Vagina (tissue), 2 donors: ENCODE results near the gene FBXW4. TPM values are rescaled to one million over a fixed set of nuclear protein-coding genes. Genes with fewer than 3 reads are reported as not detected.

Source experiments
- DNase-seq, 2 donors: peaks; one replicate each; pipeline ENCODE4 v3.0.0-alpha.2; 2017; ENCODE audit errors: extremely low spot score in 2 of 2
- H3K27ac ChIP-seq: fragments of 200-600 bp; sonication (generic); one replicate; pipeline ENCODE4 v1.5.1; 2019
- H3K27me3 ChIP-seq: fragments of 200-600 bp; sonication (generic); one replicate; pipeline ENCODE4 v1.5.1; 2019
- H3K36me3 ChIP-seq, 2 donors: fragments of 200-600 bp; sonication (generic); one replicate each; pipeline ENCODE4 v1.5.1; 2017 to 2019
- H3K4me1 ChIP-seq: fragments of 200-600 bp; sonication (generic); one replicate; pipeline ENCODE4 v1.5.1; 2019
- H3K4me3 ChIP-seq, 2 donors: fragments of 200-600 bp; sonication (generic); 1 replicate in 1 of 2; 2 replicates in 1 of 2; pipeline ENCODE4 v1.5.1; 2016 to 2019
- H3K9me3 ChIP-seq: fragments of 200-600 bp; sonication (generic); one replicate; pipeline ENCODE4 v1.5.1; 2019
- POLR2A ChIP-seq, 2 donors: fragments of 450-650 bp; IDR thresholded peaks; one replicate each; pipeline ENCODE4 v1.6.1; 2017; ENCODE audit warnings: antibody characterized with exemption in 2 of 2, mild to moderate bottlenecking in 2 of 2, moderate library complexity in 2 of 2
- POLR2AphosphoS5 ChIP-seq, 2 donors: sonication (generic); formaldehyde crosslinking; IDR thresholded peaks; one replicate each; pipeline ENCODE4 v1.9.0; 2017; ENCODE audit warnings: antibody characterized with exemption in 2 of 2, mild to moderate bottlenecking in 2 of 2, low read depth in 1 of 2; ENCODE audit not compliant: insufficient read depth in 1 of 2
- intact Hi-C: fragments of 100-400 bp; cut with DNase I; formaldehyde crosslinking; loops from one replicate; pipeline ENCODE4 v1.15.1; 2023
- total RNA-seq: library from RNA; depleted of rRNA; stranded (reverse); fragments of >200 nt; gene quantifications from one replicate; pipeline ENCODE4 v1.2.3, GENCODE V29; 2016
- TF ChIP-seq, protein P1 (sequence below), 3 experiments: fragments of 450-650 bp in 2 of 3; fragments of 200-600 bp in 1 of 3; sonication (generic) in 1 of 3; IDR thresholded peaks; one replicate each; pipeline ENCODE4 v1.5.1; 2017 to 2019; ENCODE audit warnings: antibody characterized with exemption in 3 of 3, mild to moderate bottlenecking in 2 of 3, moderate library complexity in 2 of 3

Gene FBXW4
- total RNA-seq, 1 donor from 2014 or later = 49.6 TPM

DNA sequence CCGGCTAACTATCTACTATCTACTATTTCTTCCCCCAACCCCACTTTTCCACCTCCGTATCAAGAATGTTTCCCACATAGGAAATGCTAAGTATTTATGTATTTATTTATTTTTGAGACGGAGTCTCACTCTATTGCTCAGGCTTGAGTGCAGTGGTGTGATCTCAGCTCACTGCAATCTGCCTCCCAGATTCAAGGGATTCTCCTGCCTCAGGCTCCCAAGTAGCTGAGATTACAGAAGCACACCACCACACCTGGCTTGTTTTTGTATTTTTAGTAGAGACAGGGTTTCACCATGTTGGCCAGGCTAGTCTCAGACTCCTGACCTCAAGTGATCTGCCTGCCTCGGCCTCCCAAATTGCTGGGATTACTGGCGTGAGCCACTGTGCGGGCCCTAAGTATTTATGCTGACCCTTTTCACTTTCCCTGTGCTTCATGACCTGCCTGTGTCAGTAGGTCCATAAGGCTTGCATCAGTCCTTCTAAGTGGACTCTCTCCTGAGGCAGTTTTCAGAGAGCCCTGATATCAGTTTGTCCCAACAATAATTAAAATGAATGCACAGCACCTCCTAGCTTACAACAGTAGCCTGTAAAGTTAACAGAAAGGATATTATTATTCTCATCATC lies 25.7 kb upstream of the FBXW4 start:
- Histone ChIP-seq H3K27me3 (no peaks in the 10 kb centered on the region), H3K27ac (no peak overlapping the region), H3K4me3 (no peak overlapping the region), H3K36me3 (no peaks in the 10 kb centered on the region), H3K4me1 (no peaks in the 10 kb centered on the region), H3K9me3 (no peaks in the 10 kb centered on the region)
- intact Hi-C loops = no loop called here
- DNase-seq = no peak
- TF ChIP-seq POLR2AphosphoS5 (IDR thresholded peaks at IDR 0.05; ENCODE audit: insufficient read depth in 1 of 2, low read depth in 1 of 2) (no peak), POLR2A (IDR thresholded peaks at IDR 0.05) (no peak)
- TF ChIP-seq, protein P1, sequence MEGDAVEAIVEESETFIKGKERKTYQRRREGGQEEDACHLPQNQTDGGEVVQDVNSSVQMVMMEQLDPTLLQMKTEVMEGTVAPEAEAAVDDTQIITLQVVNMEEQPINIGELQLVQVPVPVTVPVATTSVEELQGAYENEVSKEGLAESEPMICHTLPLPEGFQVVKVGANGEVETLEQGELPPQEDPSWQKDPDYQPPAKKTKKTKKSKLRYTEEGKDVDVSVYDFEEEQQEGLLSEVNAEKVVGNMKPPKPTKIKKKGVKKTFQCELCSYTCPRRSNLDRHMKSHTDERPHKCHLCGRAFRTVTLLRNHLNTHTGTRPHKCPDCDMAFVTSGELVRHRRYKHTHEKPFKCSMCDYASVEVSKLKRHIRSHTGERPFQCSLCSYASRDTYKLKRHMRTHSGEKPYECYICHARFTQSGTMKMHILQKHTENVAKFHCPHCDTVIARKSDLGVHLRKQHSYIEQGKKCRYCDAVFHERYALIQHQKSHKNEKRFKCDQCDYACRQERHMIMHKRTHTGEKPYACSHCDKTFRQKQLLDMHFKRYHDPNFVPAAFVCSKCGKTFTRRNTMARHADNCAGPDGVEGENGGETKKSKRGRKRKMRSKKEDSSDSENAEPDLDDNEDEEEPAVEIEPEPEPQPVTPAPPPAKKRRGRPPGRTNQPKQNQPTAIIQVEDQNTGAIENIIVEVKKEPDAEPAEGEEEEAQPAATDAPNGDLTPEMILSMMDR (IDR thresholded peaks at IDR 0.05) = no peak

DNA sequence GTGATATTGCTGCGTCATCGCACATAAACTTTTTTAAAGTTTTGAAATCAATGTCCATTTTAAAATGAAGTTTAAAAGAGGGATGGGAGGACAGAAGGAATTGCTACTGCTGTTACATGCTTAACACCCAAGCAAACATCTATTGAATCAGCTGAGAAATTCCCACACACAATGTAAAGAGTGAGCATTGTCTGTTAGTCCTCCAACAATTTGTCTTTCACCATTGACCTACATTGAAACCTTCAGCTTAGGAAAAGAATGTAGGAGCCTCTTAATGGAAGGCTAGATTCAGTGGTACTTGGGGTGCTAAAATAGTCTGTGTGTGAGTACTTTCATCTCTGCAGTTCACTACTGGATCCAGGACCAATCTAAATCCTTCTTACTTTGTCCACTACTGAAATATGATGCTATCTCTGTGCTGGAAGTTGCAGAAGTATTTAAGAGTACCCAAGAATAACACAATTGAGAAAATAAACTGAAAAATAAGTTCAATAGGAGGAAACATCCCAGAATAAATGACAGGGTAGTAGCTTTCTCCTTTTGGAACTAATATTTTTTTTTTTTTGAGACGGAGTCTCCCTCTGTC lies 23.8 kb upstream of the FBXW4 start:
- Histone ChIP-seq H3K27ac (no peak overlapping the region), H3K27me3 (no peaks in the 10 kb centered on the region), H3K9me3 (no peaks in the 10 kb centered on the region), H3K4me3 (no peak overlapping the region), H3K36me3 (no peaks in the 10 kb centered on the region), H3K4me1 (no peaks in the 10 kb centered on the region)
- DNase-seq = no peak
- intact Hi-C loops = no loop called here
- TF ChIP-seq POLR2AphosphoS5 (IDR thresholded peaks at IDR 0.05; ENCODE audit: insufficient read depth in 1 of 2, low read depth in 1 of 2) = no peak

DNA sequence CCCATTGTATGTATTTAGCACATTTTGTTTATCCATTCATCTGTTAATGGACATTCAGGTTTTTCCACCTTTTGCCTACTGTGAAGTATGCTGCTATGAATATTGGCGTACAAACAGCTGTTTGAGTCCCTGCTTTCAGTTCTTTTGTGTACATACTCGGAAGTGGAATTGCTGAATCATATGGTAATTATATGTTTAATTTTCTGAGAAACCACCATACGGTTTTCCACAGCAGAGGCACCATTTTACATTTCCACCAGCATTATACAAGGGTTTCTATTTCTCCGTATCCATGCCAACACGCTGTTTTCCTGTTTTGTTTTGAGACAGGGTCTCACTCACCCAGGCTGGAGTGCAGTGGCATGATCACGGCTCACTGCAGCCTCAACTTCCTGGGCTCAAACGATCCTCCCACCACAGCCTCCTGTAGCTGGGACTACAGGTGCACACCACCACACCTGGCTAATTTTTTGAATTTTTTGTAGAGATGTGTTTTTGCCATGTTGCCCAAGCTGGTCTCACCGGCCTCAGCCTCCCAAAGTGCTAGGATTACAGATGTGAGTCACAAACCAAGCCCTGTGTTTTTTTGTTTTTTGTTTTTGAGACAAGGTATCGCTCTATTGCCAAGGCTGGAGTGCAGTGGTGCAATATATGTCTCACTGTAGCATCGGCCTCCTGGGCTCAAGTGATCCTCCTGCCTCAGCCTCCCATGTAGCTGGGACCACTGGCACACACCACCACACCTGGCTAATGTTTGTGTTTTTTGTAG lies 22.1 kb upstream of the FBXW4 start:
- H3K9me3 ChIP-seq = no peaks in the 10 kb centered on the region
- H3K4me3 ChIP-seq = no peak overlapping the region
- TF ChIP-seq POLR2A (IDR thresholded peaks at IDR 0.05) = no peak
- TF ChIP-seq, protein P1 (IDR thresholded peaks at IDR 0.05) = no peak
- TF ChIP-seq POLR2AphosphoS5 (IDR thresholded peaks at IDR 0.05; ENCODE audit: insufficient read depth in 1 of 2, low read depth in 1 of 2) = no peak
- no peaks in the 10 kb centered on the region for H3K36me3 ChIP-seq
- no peaks in the 10 kb centered on the region for H3K27me3 ChIP-seq
- DNase-seq = no peak
- H3K27ac ChIP-seq = no peak overlapping the region
- intact Hi-C loops = no loop called here
- H3K4me1 ChIP-seq = no peaks in the 10 kb centered on the region

DNA sequence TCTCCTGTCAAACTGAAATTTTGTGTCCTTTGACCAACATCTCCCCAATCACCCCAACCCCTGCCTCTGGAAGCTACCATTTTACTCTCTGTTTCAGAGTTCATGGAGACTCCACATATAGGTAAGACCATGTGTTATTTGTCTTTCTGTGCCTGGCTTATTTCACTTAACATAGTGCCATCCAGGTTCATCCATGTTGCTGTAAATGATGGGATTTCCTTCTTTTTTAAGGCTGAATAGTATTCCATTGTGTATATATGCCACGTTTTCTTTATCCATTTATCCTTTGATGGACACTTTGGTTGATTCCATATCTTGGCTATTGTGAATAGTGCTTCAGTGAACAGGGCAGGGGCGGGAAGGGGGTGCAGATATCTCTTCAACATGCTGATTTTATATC lies 18.0 kb upstream of the FBXW4 start:
- H3K36me3 ChIP-seq = no peaks in the 10 kb centered on the region
- TF ChIP-seq, protein P1 (IDR thresholded peaks at IDR 0.05) = no peak
- TF ChIP-seq POLR2A (IDR thresholded peaks at IDR 0.05) (no peak), POLR2AphosphoS5 (IDR thresholded peaks at IDR 0.05; ENCODE audit: insufficient read depth in 1 of 2, low read depth in 1 of 2) (no peak)
- DNase-seq = no peak
- no peak overlapping the region for H3K27ac ChIP-seq
- no peaks in the 10 kb centered on the region for H3K27me3 ChIP-seq
- H3K4me1 ChIP-seq = no peaks in the 10 kb centered on the region
- H3K4me3 ChIP-seq = no peak overlapping the region
- intact Hi-C loops = no loop called here
- H3K9me3 ChIP-seq = no peaks in the 10 kb centered on the region

DNA sequence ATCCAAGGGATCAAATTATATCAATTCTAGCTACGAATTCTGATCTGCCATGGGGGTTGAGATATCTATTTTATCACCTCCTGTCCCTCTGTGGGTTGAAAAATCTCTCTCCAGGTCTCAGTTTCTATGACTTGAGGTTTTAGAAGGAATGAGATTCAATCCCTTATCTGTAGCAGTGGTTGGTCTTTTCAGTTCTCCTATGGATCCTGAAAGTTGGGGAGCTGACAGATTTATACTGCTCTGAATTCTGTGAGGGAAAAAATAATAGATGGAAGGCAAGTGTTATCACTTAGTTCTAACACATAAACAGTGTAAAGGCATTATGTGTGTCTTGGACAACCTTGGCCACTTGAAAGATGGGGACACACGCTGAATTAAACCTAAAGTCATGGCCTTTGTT lies 15.8 kb upstream of the FBXW4 start:
- intact Hi-C loops = no loop called here
- Histone ChIP-seq H3K4me3 (no peak overlapping the region), H3K4me1 (no peaks in the 10 kb centered on the region), H3K36me3 (no peaks in the 10 kb centered on the region), H3K27ac (no peak overlapping the region), H3K9me3 (no peaks in the 10 kb centered on the region), H3K27me3 (no peaks in the 10 kb centered on the region)
- no peak for DNase-seq
- no peak for TF ChIP-seq POLR2A (IDR thresholded peaks at IDR 0.05)
- TF ChIP-seq, protein P1 (IDR thresholded peaks at IDR 0.05) = no peak
- no peak for TF ChIP-seq POLR2AphosphoS5 (IDR thresholded peaks at IDR 0.05; ENCODE audit: insufficient read depth in 1 of 2, low read depth in 1 of 2)
